ENCODE measurements around the gene CCDC183.
A peak's percentile ranks its signal among the peaks of the same experiment; 100 is the strongest.
"Not testable (repeated sequence)": the region's sequence is repeated elsewhere in the genome, so short reads cannot be mapped to it uniquely, and the experiment has no call there.

Gene CCDC183

DNA sequence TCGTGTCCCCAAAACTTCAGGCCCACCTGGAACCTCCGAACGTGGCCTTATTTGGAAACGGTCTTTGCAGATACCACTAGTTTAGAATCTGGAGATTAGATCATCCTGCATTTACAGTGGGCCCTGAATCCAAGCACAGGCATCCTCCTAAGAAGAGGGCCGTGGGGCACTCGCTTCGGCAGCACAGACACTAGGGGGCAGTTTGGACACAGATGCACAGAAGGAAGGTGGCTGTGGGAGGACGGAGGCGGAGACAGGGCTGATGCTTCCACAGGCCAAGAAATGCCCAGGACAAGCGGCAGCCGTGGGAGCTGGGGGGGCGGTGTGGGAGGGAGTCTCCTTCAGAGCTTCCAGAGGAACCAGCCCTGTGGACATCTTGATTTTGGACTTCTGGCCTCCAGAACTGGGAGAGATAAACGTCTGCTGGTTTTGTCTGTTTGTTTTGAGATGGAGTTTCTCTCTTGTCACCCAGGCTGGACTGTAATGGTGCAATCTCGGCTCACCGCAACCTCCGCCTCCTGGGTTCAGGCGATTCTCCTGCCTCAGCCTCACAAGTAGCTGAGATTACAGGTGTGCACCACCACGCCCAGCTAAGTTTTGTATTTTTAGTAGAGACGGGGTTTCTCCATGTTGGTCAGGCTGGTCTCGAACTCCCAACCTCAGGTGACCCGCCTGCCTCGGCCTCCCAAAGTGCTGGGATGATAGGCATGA lies 35.1 kb upstream of the CCDC183 start:
- DNase-seq, result not testable (repeated sequence)

DNA sequence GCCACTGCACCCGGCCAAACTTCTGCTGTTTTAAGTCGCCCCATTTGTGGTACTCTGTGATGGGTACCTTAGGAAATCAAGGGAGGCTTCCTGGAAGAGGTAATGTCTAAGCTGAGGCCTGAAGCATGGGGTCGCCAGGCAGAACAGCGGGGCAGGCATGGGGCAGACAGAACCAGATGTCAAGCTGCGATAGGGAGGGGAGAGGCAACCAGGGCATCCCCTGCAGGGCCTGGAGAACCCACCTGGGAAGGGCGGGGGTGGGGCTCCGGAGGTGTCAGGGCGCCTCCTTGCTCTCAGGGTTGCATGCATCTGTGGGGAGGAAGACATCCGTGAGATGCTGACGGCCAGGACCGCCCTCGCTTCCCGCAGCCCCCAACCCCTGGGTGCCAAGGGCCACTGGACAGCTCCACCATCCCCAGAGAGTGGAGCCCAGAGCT lies 34.6 kb upstream of the CCDC183 start:
- no peak for DNase-seq

DNA sequence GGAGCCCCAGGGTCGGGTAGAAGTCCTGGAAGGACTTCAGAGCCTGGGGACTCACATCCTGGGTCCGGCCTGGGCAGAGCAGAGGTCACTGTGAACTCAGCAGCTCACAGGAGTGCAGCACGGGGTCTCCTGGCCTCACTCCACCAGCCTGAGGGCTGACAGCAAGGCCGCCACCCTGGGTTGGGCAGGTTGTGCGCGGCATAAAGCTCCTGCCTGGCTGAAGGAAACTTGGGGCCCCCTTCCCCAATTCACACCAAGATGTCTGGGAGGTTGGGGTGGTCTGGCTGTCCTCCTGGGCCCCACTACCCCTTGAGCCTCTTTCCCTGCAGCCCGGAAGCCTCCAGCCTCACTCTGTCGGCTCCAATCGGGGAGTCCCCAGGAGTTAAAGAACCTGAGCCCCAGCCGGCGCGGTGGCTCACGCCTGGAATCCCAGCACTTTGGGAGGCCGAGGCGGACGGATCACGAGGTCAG lies 33.9 kb upstream of the CCDC183 start:
- no peak for DNase-seq

DNA sequence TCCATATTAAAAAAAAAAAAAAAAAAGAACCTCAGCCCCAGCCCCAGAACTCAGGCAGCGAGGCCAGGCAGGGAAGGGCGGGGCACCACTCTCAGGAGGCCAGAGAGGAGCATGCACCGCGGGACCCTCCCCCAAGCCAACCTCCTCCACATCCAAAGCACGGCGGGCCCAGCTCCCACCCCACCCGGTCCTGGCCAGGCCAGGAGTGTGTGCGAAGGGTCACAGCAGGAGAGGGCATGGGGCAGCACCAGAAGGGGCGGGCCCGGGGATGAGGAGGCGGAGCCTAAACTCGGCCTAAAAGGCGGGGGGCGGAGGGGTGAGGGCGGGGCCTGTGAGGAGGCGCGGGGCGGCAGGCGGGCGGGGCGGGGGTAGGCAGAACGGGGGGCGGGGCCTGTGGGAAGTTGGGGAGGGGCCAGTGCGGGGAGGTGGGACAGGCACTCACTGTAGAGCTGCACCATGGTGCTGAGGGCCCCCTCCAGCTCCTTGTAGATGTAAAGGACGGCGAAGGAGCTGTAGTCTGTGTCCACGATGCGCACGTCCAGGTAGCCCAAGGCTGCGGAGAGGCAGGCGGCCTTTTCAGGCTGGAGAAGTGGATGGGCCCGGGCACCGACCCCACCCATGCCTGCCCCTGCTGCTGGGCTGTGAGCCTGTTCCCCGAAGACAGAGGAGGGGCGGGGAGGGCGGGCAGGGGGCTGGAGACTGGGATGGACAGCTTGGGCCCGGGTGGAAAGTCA lies 33.1 kb upstream of the CCDC183 start:
- DNase-seq, result peak; percentile 20

DNA sequence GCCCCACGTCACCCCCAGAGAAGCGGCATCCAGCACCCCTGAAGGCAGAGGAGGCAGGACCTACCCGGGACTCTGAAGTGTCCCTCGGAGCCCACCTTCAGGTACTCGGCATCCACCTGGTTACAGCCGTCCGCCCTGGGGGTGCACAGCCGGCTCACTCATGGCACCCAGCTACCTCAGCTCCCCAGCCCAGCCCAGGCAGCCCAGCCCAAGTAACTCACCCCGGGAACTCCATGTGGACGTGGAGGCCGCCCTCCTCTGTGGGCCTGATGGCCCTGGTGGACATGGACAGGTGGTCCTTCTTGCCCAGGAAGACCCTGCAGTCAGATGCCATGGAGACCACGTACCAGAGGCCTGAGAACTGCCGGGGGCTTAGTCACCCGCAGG lies 32.5 kb upstream of the CCDC183 start:
- no peak for DNase-seq

DNA sequence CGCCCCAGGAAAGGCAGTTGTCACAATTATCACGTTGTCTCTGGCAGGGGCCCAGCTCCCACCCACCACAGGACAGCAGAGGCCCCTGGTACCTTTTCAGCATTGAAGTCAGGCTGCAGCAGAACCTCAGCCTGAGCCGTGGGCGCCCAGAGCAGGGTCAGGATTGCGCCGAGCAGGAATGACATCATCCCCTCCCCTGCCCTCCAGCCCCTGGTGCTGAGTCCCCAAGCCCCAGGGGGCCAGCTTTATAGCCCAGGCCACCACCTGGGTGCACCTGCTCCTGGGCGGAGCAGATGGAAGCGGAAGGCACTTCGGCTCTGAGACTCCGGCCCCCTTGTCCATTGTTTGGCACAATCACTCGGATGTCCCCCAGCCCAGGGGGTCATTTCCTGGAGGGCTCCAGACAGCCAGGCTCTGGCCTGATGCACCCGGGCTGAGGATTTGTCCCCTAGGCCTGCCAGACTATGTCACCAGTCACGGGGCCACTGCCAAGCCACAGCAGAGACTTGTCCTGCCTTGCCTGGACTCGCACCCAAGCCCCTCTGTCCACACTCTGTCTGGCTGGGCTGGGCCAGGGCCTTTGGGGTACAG lies 31.7 kb upstream of the CCDC183 start, which contains the start of gene LCN15:
Gene LCN15 (minus strand): TSS at position 218 of the 591 bp plus-strand sequence. CDS start 30 bp downstream, at position 188.
- DNase-seq, result no peak

DNA sequence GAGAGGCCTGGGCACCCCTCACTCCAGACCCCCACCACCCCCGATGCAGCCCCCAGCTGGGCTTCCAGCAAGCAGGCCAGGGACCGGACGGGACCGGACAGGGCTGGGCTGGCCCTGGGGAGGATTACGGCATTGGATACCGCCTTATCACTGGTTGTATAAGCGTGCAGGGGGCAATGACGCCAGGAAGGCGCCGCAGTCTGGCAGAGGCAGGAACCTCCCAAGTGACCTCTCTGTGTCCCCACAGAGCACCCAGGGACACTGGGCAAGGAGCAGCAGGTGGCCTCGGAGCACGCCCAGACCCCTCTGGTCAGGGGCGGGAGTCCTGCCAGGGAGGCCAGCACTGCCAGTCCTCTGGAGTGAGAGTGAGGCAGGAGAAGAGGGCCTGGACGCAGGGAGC lies 31.1 kb upstream of the CCDC183 start:
- no peak for DNase-seq

DNA sequence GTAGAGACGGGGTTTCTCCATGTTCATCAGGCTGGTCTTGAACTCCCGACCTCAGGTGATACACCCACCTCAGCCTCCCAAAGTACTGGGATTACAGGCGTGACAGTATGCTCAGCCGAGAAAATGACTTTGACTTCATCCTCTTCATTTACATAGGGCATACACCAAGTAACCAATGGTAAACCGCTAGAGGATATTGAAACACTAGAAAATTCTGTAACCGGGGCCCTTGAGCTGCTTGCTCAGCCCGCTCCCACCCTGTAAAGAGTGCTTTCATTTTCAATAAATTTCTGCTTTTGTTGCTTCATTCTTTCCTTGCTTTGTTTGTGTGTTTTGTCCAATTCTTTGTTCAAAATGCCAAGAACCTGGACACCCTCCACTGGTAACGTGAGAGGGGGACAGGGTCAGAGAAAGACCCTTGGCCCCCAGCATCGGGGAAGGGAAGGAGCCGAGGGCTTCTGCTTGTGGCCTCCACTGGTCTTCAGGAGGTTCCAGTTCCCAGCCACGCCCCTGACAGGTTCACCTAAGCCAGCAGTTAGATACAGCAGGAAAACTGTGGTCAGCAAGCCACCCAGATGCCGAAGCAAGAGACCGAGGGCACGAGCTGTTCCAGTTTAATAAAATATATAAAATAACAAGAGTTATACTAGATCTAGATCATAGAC lies 30.3 kb upstream of the CCDC183 start:
- DNase-seq, result not testable (repeated sequence)

DNA sequence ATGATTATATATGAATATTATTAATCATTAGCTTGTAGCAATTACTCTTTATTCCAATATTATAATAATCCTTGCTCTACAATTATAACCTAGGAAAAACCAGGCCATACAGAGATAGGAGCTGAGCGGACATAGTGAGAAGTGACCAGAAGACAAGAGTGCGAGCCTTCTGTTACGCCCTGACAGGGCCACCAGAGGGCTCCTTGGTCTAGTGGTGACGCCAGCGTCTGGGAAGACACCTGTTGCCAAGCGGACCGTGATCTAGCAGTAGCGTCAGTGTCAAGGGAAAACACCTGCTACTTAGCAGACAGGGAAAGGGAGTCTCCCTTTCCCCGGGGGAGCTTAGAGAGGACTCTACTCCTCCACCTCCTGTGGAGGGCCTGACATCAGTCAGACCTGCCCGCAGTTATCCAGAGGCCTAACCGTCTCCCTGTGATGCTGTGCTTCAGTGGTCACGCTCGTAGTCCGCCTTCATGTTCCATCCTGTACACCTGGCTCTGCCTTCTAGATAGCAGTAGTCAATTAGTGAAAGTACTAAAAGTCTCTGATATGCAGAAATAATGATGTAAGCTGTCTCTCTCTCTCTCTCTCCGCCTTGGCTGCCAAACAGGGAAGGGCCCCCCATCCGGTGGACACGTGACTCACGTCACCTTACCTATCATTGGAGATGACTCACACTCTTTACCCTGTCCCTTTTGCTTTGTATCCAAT lies 29.6 kb upstream of the CCDC183 start:
- not testable (repeated sequence) for DNase-seq

DNA sequence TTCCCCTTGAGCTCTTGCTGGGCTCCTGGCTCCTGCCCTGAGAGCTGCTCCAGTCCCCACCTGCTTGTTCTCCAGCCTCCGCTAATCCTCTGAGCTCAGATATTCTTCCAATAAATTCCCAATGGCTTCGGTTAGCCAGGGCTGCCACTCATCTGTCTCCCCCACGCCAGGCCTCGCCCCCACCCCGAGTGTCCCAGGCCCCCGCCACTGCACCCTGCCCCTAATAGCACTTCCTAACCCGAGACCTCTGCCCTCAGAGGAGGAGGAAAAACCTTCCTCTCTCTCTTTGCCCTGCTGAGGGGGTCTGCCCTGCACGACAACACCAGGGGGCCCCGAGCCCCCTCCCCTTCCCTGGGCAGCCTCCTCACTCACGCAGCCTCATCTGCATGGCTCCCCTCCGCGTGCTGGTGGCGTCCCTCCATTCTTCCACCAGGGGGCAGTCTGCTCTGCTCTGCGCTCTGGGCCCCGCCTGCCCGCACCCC lies 26.4 kb upstream of the CCDC183 start:
- peak; percentile 14 for DNase-seq

DNA sequence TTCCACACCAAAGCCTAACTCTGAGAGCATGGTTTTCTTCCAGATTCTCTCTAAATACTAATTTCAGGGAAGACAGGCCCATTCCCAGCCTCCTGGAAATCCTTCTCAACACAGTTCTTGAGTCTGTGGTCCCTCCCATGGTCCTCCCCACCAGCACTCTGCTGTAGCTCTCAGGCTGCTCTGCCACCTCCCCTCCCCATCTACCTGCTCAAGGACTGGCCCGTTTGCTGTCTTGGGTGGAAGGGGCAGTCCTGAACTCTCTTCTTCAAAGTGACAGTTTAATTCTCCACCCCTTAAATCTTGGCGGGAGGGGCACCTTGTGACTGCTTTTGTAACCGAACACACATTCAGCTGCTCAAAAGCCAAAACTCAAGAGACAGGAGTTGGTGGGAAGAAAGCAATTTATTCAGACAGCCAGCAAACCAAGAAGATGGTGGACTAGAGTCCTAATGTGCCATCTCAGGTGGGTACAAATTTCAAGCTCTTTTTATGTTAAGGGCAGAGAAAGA lies 24.2 kb upstream of the CCDC183 start:
- no peak for DNase-seq

DNA sequence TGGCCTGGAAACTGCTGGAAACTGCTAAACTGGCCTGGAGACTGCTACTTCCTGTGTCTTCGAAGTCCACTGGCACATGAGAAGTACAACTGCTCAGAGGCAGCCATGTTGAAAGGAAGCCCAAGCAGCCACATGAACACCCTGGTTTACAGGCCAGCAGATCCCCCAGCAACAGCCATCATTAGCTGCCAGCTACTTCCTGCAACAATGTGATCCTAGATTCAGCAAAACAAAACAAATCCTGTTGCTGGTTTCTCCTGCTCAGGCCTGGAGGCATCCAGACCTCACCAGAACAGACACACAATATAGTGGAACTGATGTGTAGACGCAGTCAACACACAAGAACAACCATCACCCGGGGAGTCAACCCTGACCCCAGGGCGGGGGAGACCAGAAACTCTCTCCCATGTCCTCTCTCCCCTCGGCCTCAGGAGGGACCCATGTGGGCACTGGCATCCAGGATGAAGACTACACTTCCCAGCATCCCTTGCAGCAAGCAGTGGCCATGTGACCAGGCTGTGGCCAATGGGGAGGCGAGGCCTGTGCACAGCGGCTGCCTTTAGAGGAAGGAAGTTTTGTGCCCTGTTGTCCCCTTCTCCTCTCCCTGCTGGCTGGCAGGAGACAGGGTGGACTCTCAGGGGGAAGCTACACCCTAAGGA lies 22.6 kb upstream of the CCDC183 start:
- DNase-seq, result no peak

DNA sequence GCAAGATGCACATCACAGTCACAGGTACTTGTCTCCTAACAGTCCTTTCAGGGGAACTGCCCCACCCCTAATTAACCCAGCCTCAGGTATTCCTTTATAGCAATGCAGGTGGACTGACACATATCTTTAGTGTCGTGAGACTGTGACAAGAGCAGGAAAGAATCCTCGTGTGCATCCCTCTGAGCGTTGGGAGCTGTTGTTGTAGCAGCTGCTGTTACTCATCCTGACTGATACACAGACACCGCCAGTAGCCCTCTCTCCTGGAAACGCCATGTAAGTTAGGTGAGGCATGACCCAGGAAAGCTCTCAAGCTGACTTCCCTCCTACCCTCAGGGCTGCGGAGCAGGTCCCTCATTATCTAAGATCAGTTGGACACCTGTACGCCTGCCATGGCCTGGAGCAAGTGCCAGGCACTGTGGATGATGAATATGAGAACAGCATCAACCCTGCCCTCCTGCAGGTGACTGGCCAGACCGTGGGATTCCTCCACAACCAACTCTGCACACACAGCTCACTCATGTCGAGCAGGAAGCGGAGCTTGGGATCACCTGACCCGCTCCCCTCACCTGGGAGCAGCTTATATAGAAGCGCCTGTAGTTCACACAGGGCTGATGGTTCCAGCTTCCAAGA lies 21.6 kb upstream of the CCDC183 start:
- DNase-seq, result no peak

DNA sequence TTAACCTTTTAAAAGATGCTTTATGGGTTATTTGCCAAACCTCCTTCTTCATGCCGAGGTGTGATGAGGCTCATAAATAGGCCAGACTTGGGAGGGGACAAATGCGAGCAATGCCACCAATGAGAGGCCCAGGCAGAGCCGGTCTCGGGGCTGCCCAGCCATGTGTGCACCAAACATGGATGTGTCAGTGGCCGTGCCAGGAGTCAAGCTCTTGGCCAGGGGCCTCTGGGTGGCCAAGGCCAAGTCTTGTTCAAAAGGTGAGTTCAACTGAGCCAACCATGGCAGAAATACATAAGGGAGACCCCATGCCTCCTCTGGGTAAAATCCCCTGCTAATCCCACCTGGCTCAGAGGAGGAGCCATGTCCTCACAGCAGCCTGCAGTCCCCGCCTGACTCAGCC lies 20.9 kb upstream of the CCDC183 start:
- DNase-seq, result no peak

DNA sequence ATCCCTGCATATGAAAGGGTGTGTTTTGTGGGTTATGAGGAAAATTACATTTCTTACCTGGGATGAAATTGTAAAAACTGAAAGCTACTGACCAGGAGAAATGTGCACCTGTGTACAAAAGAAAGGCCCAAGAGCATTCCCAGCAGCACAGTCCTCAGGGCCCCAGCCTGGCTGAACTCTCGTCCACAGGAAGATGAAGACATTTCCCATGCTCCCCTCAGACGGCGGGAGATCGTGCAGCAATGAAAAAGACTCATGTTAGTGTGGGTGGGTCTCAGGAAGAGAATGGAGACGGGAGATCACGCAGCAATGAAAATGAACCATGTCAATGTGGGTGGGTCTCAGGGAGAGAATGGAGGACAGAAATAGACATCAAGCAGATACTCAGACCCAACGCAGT lies 19.2 kb upstream of the CCDC183 start:
- DNase-seq, result no peak

DNA sequence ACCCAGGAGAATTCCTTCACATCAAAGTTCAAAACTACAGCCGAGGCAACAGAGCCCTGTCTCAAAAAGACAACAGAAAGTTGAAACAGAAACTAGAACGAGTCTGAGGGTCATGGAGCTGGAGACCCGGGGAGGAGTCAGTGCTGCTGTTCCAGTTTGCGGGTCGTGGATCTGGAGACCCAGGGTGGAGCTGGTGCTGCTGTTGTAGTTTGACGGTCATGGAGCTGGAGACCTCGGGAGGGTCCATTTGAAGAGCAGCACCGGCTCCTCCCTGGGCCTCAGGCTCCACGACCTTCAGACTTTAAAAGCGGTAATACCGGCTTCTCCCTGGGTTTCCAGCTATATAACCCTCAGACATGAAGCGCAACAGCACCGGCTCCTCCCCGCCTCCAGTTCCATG lies 18.8 kb upstream of the CCDC183 start:
- DNase-seq, result no peak

DNA sequence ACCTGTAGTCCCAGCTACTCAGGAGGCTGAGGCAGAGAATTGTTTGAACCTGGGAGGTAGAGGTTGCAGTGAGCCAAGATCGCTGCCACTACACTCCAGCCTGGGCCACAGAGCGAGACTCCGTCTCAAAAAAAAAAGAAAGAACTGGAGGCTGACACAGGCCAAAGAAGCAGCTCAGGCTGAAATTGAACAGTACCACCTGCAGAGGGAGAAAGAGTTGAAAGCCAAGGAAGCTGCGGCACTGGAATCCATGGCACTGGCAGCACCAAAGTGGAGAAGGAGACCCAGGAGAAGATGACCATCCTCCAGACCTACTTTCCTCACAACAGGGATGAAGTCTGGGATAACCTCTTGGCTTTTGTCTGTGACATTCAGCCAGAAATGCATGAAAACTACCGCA lies 16.3 kb upstream of the CCDC183 start:
- no peak for DNase-seq

DNA sequence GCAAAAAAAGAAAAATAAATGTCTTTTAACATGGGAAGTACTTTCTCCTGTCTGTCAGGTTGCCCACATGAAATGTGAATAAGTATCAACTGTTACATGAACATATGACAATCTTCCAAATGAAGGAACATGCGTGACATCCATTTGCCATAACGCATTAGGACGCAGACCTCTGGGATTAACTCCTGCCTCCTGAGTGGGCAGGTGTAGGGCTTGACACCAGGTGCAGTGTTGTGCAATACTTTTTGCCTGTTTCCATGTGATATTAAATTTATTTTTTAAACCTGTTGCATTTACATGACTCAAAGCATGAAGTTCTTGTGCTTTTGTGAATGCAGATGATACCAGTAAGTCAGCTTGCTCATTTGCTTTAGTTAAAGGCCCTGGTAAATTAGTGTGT lies 13.7 kb upstream of the CCDC183 start:
- DNase-seq, result no peak

DNA sequence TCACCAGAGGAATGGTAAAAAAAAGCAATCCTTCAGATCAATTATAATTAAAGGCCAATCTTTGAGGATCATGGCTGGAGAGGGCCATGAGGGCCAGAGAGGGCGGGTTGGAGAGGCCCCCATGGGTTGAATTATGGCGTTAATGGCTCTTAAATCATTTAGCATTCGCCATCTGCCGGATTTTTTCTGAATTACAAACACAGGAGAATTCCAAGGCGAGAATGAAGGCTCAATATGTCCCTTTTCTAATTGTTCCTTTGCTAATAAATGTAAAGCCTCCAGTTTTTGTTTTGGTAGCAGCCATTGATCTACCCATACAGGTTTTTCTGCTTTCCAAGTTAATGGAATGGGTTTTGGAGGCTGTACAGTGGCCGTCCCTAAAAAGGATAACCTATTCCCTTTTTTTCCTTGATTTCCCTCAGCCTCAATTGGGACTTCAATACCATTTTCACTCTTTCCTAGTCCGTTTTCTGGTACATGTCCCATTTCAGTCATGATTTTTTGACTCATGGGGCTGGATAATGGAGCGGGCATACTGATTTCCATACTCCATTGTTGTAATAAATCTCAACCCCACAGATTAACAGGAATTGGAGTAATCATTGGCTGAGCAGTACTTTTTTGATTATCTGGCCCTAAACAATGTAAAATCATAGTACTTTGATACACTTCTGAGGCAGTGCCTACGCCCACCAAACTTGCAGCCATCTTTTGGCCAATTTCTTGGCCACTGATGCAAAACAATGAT lies 11.7 kb upstream of the CCDC183 start:
- no peak for DNase-seq

DNA sequence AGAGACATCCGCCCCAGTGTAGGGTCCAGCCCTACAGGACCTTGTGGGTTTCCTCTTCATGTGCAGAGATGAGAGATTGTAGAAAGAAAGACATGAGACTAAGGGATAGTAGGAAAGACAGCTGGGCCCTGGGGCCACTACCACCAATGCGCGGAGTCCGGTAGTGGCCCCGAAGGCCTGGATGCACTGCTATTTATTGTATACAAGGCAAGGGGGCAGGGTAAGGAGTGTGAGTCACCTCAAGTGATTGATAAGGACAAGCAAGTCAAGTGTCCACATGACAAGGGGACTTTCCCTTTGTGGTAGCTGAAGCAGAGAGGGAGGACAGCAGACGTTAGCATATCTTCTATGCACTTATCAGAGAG lies 11.2 kb upstream of the CCDC183 start:
- DNase-seq, result no peak
